ENCODE results near the gene CUL4B. TPM values are rescaled to one million over a fixed set of nuclear protein-coding genes. Genes with fewer than 3 reads are reported as not detected.
"Not testable (repeated sequence)": the region's sequence is repeated elsewhere in the genome, so short reads cannot be mapped to it uniquely, and the experiment has no call there.

The CUL4B gene
- total RNA-seq, 4 donors from 2014 or later: 24.7 to 44.9 (median 33.6) TPM

DNA sequence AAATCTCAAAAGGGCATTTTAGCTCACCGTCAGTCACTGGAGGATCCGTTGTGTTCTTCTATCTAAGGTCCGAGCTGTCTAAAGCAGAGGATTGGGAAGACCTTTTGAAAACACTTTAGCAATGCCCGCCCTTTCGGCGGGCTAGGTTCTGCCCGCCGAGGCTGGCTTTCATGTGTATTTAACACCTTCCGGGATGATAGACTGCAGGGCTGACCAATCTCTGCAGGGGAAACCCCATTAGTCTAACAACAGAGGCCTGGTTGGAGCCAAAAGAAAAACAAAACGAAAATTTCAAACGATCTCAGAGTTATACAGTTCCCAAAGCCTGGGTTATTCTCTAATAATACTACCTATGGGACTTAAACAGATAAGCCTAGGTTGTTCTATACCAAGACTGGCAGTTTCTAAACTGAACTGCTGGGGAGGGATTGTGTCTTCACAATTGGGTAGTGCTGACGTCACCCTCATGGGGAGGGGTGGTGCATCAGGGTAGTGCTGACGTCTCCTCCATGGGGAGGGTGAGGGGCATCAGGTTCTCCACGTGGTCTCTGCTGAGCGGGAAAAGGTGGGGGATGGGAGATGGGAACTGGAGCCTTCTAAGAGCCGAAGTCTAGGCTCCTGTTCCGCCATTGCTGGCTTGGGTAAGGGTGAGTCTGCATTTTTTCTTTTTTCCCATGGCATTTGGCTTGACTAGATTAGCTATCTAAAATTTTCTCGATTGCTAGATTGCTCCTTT, 14.8 kb upstream of the CUL4B start:
- H3K4me3 ChIP-seq: no peak overlapping the region
- intact Hi-C loops (cut with DNase I): no loop called here
- H3K27me3 ChIP-seq: no peaks in the 10 kb centered on the region
- H3K4me1 ChIP-seq: no peaks in the 10 kb centered on the region
- no peaks in the 10 kb centered on the region for H3K9me3 ChIP-seq
- no peaks in the 10 kb centered on the region for H3K36me3 ChIP-seq
- 69 to 73% methylated on average over 7 to 17 of the region's 18 CpGs for whole genome bisulfite sequencing, 2 donors
- no peak for DNase-seq
- TF ChIP-seq, protein P1, sequence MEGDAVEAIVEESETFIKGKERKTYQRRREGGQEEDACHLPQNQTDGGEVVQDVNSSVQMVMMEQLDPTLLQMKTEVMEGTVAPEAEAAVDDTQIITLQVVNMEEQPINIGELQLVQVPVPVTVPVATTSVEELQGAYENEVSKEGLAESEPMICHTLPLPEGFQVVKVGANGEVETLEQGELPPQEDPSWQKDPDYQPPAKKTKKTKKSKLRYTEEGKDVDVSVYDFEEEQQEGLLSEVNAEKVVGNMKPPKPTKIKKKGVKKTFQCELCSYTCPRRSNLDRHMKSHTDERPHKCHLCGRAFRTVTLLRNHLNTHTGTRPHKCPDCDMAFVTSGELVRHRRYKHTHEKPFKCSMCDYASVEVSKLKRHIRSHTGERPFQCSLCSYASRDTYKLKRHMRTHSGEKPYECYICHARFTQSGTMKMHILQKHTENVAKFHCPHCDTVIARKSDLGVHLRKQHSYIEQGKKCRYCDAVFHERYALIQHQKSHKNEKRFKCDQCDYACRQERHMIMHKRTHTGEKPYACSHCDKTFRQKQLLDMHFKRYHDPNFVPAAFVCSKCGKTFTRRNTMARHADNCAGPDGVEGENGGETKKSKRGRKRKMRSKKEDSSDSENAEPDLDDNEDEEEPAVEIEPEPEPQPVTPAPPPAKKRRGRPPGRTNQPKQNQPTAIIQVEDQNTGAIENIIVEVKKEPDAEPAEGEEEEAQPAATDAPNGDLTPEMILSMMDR (IDR thresholded peaks at IDR 0.05): no peak
- TF ChIP-seq POLR2A (IDR thresholded peaks at IDR 0.05): no peak
- no peak overlapping the region for H3K27ac ChIP-seq

DNA sequence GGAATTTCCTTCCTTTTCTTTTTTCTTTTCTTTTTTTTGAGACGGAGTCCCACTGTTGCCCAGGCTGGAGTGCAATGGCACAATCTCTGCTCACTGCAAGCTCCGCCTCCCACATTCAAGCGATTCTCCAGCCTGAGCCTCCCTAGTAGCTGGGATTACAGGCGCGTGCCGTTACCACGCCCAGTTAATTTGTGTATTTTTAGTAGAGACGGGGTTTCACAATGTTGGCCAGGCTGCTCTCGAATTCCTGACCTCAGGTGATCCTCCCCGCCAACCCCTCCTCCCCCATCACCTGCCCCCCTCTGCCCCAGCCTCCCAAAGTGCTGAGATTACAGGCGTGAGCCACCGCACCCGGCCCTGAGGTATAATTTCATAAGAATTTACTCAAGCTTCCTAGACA, 13.0 kb upstream of the CUL4B start:
- intact Hi-C loops (cut with DNase I); H3K4me3 ChIP-seq; H3K27ac ChIP-seq; H3K36me3 ChIP-seq; DNase-seq; H3K9me3 ChIP-seq; H3K4me1 ChIP-seq; H3K27me3 ChIP-seq: not testable (repeated sequence)
- 82 to 92% methylated on average over 9 of the region's 13 CpGs for WGBS, 2 donors

DNA sequence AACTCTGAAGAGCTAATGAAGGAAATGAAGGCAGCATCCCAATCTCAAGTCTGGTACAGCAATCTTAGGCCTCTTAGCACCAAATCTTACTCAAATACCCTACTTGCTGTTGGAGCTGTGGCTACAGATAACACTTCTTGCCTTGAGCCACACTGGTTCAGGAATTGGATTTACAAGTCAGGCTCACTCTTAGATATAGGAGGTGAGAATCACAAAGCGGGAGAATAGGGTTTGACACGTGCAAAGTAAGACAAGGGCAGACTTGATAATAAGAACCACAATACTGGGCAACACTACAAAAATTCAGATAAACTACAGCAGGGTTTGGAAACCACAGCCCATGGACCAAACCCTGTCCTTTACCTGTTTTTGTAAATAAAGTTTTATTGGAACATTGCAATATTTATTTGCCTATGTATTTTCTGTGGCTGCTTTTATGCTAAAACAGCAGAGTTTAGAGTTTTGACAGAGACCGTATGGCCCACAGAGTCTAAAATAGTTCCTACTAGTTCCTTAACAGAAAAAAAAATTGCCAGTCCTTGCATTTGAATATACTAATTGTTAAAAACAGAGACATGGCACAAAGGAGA, 9.3 kb upstream of the CUL4B start:
- WGBS, 2 donors: 74 to 80% methylated on average over 3 of the region's 3 CpGs
- Histone ChIP-seq H3K4me3 (no peak overlapping the region), H3K9me3 (no peaks in the 10 kb centered on the region), H3K4me1 (no peaks in the 10 kb centered on the region), H3K27ac (no peak overlapping the region), H3K27me3 (no peaks in the 10 kb centered on the region), H3K36me3 (no peaks in the 10 kb centered on the region)
- intact Hi-C loops (cut with DNase I): no loop called here
- TF ChIP-seq POLR2A (IDR thresholded peaks at IDR 0.05): no peak
- TF ChIP-seq, protein P1 (IDR thresholded peaks at IDR 0.05): no peak
- DNase-seq: no peak

DNA sequence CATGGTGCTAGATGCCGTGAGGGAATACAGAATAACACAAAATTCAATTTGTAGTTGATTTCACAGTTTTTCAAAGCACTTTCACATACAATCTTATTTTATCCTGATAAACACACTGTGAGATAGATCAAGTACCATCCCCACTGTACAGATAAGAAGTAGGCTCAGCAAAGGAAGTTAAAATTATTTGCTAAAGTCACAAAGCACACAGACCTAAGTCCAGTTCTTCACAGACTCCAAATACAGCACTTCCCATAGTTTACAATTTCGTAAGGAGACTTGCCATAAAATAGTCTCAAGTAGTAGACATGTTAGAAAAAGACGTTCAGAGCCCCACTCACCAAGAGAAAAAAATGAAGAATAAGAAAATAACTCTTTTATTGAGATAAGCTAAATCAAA, 7.8 kb upstream of the CUL4B start:
- TF ChIP-seq, protein P1 (IDR thresholded peaks at IDR 0.05): no peak
- no peak for TF ChIP-seq POLR2A (IDR thresholded peaks at IDR 0.05)
- Histone ChIP-seq H3K4me3 (no peak overlapping the region), H3K27me3 (no peaks in the 10 kb centered on the region), H3K4me1 (no peaks in the 10 kb centered on the region), H3K36me3 (no peaks in the 10 kb centered on the region), H3K27ac (peak overlapping the region in 3 of 4 donors; percentile 36 to 70 (median 53)), H3K9me3 (no peaks in the 10 kb centered on the region)
- 66 to 93% methylated on average over 3 of the region's 3 CpGs for WGBS, 2 donors
- intact Hi-C loops (cut with DNase I): no loop called here
- no peak for DNase-seq

DNA sequence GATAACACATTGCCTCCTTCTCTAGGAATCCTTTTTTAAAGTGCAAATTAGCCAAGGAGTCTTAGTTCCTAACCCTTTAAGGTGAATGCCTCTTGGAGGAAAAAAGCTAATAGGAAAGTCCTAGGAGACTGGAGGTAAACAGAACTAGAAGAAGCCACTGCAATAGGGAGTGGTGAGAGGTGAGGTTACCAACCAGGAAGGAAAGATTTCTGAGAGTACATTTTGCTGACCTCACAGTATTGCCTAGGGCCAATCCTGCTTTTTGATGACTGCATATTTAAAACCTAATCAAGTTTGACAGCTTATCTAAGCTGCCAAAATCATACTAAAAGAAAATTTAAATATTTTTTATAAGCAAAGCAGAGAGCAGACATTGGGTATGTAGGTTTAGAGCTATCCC, 7.3 kb upstream of the CUL4B start:
- H3K9me3 ChIP-seq: no peaks in the 10 kb centered on the region
- H3K27ac ChIP-seq: peak overlapping the region in 3 of 4 donors; percentile 64 to 70 (median 66)
- TF ChIP-seq, protein P1 (IDR thresholded peaks at IDR 0.05): no peak
- TF ChIP-seq POLR2A (IDR thresholded peaks at IDR 0.05): no peak
- intact Hi-C loops (cut with DNase I): no loop called here
- H3K4me1 ChIP-seq: peaks cover 0 to 1% (median 0%) of the 10 kb centered on the region in 3 donors
- DNase-seq: no peak
- no peaks in the 10 kb centered on the region for H3K27me3 ChIP-seq
- no peak overlapping the region for H3K4me3 ChIP-seq
- H3K36me3 ChIP-seq: no peaks in the 10 kb centered on the region
